ENCODE results near the gene METTL15. TPM values are rescaled to one million over a fixed set of nuclear protein-coding genes. Genes with fewer than 3 reads are reported as not detected.
A peak's percentile ranks its signal among the peaks of the same experiment; 100 is the strongest.

Gene METTL15
- total RNA-seq, 2 donors from 2014 or later: 17.1 to 20.4 TPM

- peaks cover 26% of the 10 kb centered on the region for H3K36me3 ChIP-seq (ENCODE audit: control insufficient read depth, insufficient read depth, low read length)
- H3K36me3 Mint-ChIP-seq (ENCODE audit: low read depth): peaks cover 63% of the 10 kb centered on the region
Measured at GRCh38 chr11:28139841-28140415, 31.7 kb downstream of the METTL15 start.

GRCh38 chr11:28140689-28141455, 32.7 kb downstream of the METTL15 start:
- H3K36me3 ChIP-seq (ENCODE audit: control insufficient read depth, insufficient read depth, low read length): peaks cover 18% of the 10 kb centered on the region
- 91 to 97% methylated on average over 6 to 9 of the region's 9 CpGs for WGBS, 2 experiments (ENCODE audit: insufficient coverage in 1 of 2, insufficient read length in 1 of 2)
- peaks cover 51% of the 10 kb centered on the region for H3K9me3 Mint-ChIP-seq
- no peak overlapping the region for H3K4me3 Mint-ChIP-seq
- no peak overlapping the region for H3K9ac ChIP-seq (ENCODE audit: extremely low read depth, low read length, poor library complexity, severe bottlenecking)
- DNase-seq: no peak
- no peak overlapping the region for H3K4me3 ChIP-seq (ENCODE audit: low read length)
- no peaks in the 10 kb centered on the region for H3K27me3 Mint-ChIP-seq (ENCODE audit: insufficient read depth)
- no peaks in the 10 kb centered on the region for H3K4me1 Mint-ChIP-seq
- peaks cover 53% of the 10 kb centered on the region for H3K9me3 ChIP-seq (ENCODE audit: control insufficient read depth, low read length)
- H3K36me3 Mint-ChIP-seq (ENCODE audit: low read depth): peaks cover 53% of the 10 kb centered on the region
- no peaks in the 10 kb centered on the region for H3K27me3 ChIP-seq (ENCODE audit: control insufficient read depth, insufficient read depth, low read length, poor library complexity, severe bottlenecking)
- no peak overlapping the region for H3K27ac Mint-ChIP-seq
- H3K4me1 ChIP-seq (ENCODE audit: control insufficient read depth, insufficient read depth, low read length): no peaks in the 10 kb centered on the region
- H3K27ac ChIP-seq (ENCODE audit: low read depth, low read length): no peak overlapping the region
- no peak for TF ChIP-seq CTCF (conservative IDR thresholded peaks at IDR 0.05)

More at GRCh38 chr11:28139841-28140415, 31.7 kb downstream of the METTL15 start:
- Mint-ChIP-seq H3K9me3 (peaks cover 60% of the 10 kb centered on the region), H3K27ac (no peak overlapping the region), H3K27me3 (ENCODE audit: insufficient read depth) (no peaks in the 10 kb centered on the region), H3K4me1 (no peaks in the 10 kb centered on the region), H3K4me3 (no peak overlapping the region)
- Histone ChIP-seq H3K27ac (ENCODE audit: low read depth, low read length) (no peak overlapping the region), H3K4me3 (ENCODE audit: low read length) (peak overlapping the region; percentile 10), H3K9ac (ENCODE audit: extremely low read depth, low read length, poor library complexity, severe bottlenecking) (no peak overlapping the region), H3K27me3 (ENCODE audit: control insufficient read depth, insufficient read depth, low read length, poor library complexity, severe bottlenecking) (no peaks in the 10 kb centered on the region), H3K9me3 (ENCODE audit: control insufficient read depth, low read length) (peaks cover 63% of the 10 kb centered on the region), H3K4me1 (ENCODE audit: control insufficient read depth, insufficient read depth, low read length) (no peaks in the 10 kb centered on the region)
- no peak for TF ChIP-seq CTCF (conservative IDR thresholded peaks at IDR 0.05)
- DNase-seq: no peak
- WGBS, 2 experiments (ENCODE audit: insufficient coverage in 1 of 2, insufficient read length in 1 of 2): 97% methylated on average over 5 of the region's 5 CpGs; no CpG with 5 or more reads in 1 of the 2 experiments

- Histone ChIP-seq H3K36me3 (ENCODE audit: control insufficient read depth, insufficient read depth, low read length) (peaks cover 10% of the 10 kb centered on the region), H3K9ac (ENCODE audit: extremely low read depth, low read length, poor library complexity, severe bottlenecking) (no peak overlapping the region), H3K4me1 (ENCODE audit: control insufficient read depth, insufficient read depth, low read length) (no peaks in the 10 kb centered on the region), H3K27me3 (ENCODE audit: control insufficient read depth, insufficient read depth, low read length, poor library complexity, severe bottlenecking) (no peaks in the 10 kb centered on the region), H3K27ac (ENCODE audit: low read depth, low read length) (no peak overlapping the region), H3K9me3 (ENCODE audit: control insufficient read depth, low read length) (peaks cover 35% of the 10 kb centered on the region), H3K4me3 (ENCODE audit: low read length) (no peak overlapping the region)
- Mint-ChIP-seq H3K4me1 (no peaks in the 10 kb centered on the region), H3K9me3 (peaks cover 36% of the 10 kb centered on the region), H3K36me3 (ENCODE audit: low read depth) (peaks cover 38% of the 10 kb centered on the region), H3K4me3 (no peak overlapping the region), H3K27ac (no peak overlapping the region), H3K27me3 (ENCODE audit: insufficient read depth) (no peaks in the 10 kb centered on the region)
- no peak for TF ChIP-seq CTCF (conservative IDR thresholded peaks at IDR 0.05)
- no peak for DNase-seq
- 71% methylated on average over 1 of the region's 1 CpG; no CpG with 5 or more reads in 1 of the 2 experiments for WGBS, 2 experiments (ENCODE audit: insufficient coverage in 1 of 2, insufficient read length in 1 of 2)
Measured at GRCh38 chr11:28142724-28143123, 34.5 kb downstream of the METTL15 start.
